Endodermal cell (in vitro differentiated cells): ENCODE results near the gene MAVS. TPM values are rescaled to one million over a fixed set of nuclear protein-coding genes. Genes with fewer than 3 reads are reported as not detected.

Source experiments
- DNase-seq: peaks from one replicate; pipeline ENCODE4 v3.0.0-alpha.2; 2017
- H3K27ac ChIP-seq: 2 replicates; pipeline ENCODE4 v1.5.1; 2013; ENCODE audit warnings: mild to moderate bottlenecking, low read depth, low read length, moderate library complexity
- H3K27me3 ChIP-seq: 2 replicates; pipeline ENCODE4 v1.6.1; 2013; ENCODE audit warnings: mild to moderate bottlenecking, low read length, moderate library complexity; ENCODE audit not compliant: insufficient read depth, control insufficient read depth, poor library complexity, severe bottlenecking
- H3K36me3 ChIP-seq: 2 replicates; pipeline ENCODE4 v1.7.0; 2013; ENCODE audit warnings: mild to moderate bottlenecking, low read length, moderate library complexity; ENCODE audit not compliant: control insufficient read depth, insufficient read depth
- H3K4me1 ChIP-seq: one replicate; pipeline ENCODE4 v1.7.0; 2013; ENCODE audit warnings: low read length; ENCODE audit not compliant: control insufficient read depth, insufficient read depth
- H3K4me3 ChIP-seq: 2 replicates; pipeline ENCODE4 v1.5.1; 2013; ENCODE audit warnings: mild to moderate bottlenecking, low read length, moderate library complexity
- H3K9ac ChIP-seq: 2 replicates; pipeline ENCODE4 v1.6.1; 2013; ENCODE audit warnings: mild to moderate bottlenecking, low read length, moderate library complexity; ENCODE audit not compliant: poor library complexity, severe bottlenecking; ENCODE audit errors: extremely low read depth
- H3K9me3 ChIP-seq: 2 replicates; pipeline ENCODE4 v1.6.1; 2013; ENCODE audit warnings: mild to moderate bottlenecking, low read length, moderate library complexity; ENCODE audit not compliant: control insufficient read depth
- H3K27ac Mint-ChIP-seq: 2 replicates; pipeline ENCODE4 v1.8.0; 2020; ENCODE audit warnings: mixed read lengths
- H3K27me3 Mint-ChIP-seq: 2 replicates; pipeline ENCODE4 v1.8.0; 2021; ENCODE audit warnings: mild to moderate bottlenecking, mixed read lengths; ENCODE audit not compliant: insufficient read depth
- H3K36me3 Mint-ChIP-seq: 2 replicates; pipeline ENCODE4 v1.8.0; 2020; ENCODE audit warnings: low read depth, mixed read lengths
- H3K4me1 Mint-ChIP-seq: 2 replicates; pipeline ENCODE4 v1.8.0; 2020; ENCODE audit warnings: mixed read lengths
- H3K4me3 Mint-ChIP-seq: 2 replicates; pipeline ENCODE4 v1.8.0; 2020; ENCODE audit warnings: mild to moderate bottlenecking, moderate library complexity, mixed read lengths
- H3K9me3 Mint-ChIP-seq: 2 replicates; pipeline ENCODE4 v1.8.0; 2020; ENCODE audit warnings: mild to moderate bottlenecking, mixed read lengths
- WGBS, 2 experiments: methylation state at CpG; one replicate each; pipeline versions ENCODE4 v1.1.5 to v1.1.7; 2013; ENCODE audit warnings: missing lambda C conversion rate in 2 of 2, mixed read lengths in 1 of 2; ENCODE audit not compliant: insufficient coverage in 1 of 2, insufficient read length in 1 of 2; 5-methylcytosine and 5-hydroxymethylcytosine counted together
- total RNA-seq, 2 donors: library from RNA; stranded (reverse); fragmentation: NEBNext Ultra II Directional in 1 of 2; extraction: Animal tissue kit (Norgen Biotek cat#: 25700) in 1 of 2; gene quantifications; 2 replicates in 1 of 2; 3 replicates in 1 of 2; pipeline ENCODE4 v1.2.1, GENCODE V29; 2021
- TF ChIP-seq, protein P1 (sequence below): fragments of 200-600 bp; sonication (generic); conservative IDR thresholded peaks from 2 replicates; pipeline ENCODE4 v1.5.0; 2021; ENCODE audit warnings: antibody characterized with exemption, mild to moderate bottlenecking

The MAVS gene
- total RNA-seq, 2 donors from 2014 or later = 43.1 to 43.2 TPM

DNA sequence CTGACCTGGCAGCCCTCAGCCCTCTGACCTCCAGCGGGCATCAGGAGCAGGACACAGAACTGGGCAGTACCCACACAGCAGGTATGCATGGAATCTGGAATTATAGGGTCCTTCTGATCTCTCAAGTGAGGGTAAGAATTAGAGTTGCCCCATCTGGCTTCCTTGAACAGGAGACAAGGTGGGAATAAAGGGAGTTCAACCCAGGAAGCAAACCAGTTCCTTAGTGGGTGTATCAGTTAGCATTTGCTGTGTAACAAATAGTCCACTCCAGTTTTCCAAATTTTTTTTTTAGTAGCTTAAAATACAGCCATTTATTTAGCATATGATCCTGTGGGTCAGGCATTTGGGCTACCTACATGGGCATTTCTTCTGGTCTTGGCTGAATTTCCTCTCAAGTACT is 15.7 kb downstream of the MAVS start:
- no peak for DNase-seq
- Histone ChIP-seq H3K4me1 (no peaks in the 10 kb centered on the region), H3K27ac (no peak overlapping the region), H3K4me3 (no peak overlapping the region), H3K27me3 (no peaks in the 10 kb centered on the region), H3K9ac (no peak overlapping the region), H3K36me3 (peaks cover 55% of the 10 kb centered on the region), H3K9me3 (peaks cover 14% of the 10 kb centered on the region)
- peaks cover 4% of the 10 kb centered on the region for H3K9me3 Mint-ChIP-seq
- TF ChIP-seq, protein P1, sequence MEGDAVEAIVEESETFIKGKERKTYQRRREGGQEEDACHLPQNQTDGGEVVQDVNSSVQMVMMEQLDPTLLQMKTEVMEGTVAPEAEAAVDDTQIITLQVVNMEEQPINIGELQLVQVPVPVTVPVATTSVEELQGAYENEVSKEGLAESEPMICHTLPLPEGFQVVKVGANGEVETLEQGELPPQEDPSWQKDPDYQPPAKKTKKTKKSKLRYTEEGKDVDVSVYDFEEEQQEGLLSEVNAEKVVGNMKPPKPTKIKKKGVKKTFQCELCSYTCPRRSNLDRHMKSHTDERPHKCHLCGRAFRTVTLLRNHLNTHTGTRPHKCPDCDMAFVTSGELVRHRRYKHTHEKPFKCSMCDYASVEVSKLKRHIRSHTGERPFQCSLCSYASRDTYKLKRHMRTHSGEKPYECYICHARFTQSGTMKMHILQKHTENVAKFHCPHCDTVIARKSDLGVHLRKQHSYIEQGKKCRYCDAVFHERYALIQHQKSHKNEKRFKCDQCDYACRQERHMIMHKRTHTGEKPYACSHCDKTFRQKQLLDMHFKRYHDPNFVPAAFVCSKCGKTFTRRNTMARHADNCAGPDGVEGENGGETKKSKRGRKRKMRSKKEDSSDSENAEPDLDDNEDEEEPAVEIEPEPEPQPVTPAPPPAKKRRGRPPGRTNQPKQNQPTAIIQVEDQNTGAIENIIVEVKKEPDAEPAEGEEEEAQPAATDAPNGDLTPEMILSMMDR = no peak
- H3K27ac Mint-ChIP-seq = no peak overlapping the region
- H3K4me3 Mint-ChIP-seq = no peak overlapping the region
- no peaks in the 10 kb centered on the region for H3K4me1 Mint-ChIP-seq
- H3K27me3 Mint-ChIP-seq = no peaks in the 10 kb centered on the region
- 86 to 95% methylated on average over 1 of the region's 1 CpG for WGBS, 2 experiments
- peaks cover 76% of the 10 kb centered on the region for H3K36me3 Mint-ChIP-seq

DNA sequence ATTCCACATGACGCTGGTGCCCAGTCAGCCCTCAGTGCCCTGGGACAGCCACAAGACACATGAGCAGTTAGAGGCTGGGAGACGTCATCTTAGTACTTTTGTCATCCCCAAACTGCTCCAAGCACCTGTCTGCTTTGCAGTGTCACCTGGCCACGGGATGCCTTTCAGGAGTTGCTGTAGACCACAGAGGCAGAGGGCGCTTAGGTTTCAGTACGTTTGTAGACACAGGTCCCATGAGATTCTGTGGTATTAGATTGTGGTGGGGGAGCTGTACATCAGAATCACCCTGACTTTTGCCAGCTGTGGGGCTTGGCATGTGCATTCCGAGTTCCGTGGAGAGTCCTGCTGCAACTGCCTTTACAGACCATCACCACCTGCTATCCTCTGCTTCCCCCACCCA is 16.7 kb downstream of the MAVS start:
- Mint-ChIP-seq H3K4me3 (no peak overlapping the region), H3K36me3 (peaks cover 74% of the 10 kb centered on the region), H3K27me3 (no peaks in the 10 kb centered on the region), H3K27ac (no peak overlapping the region), H3K9me3 (peaks cover 4% of the 10 kb centered on the region), H3K4me1 (no peaks in the 10 kb centered on the region)
- H3K4me1 ChIP-seq = no peaks in the 10 kb centered on the region
- peaks cover 50% of the 10 kb centered on the region for H3K36me3 ChIP-seq
- H3K9me3 ChIP-seq = peaks cover 14% of the 10 kb centered on the region
- H3K27me3 ChIP-seq = no peaks in the 10 kb centered on the region
- H3K27ac ChIP-seq = no peak overlapping the region
- WGBS, 2 experiments = 98 to 100% methylated on average over 4 to 7 of the region's 7 CpGs
- H3K4me3 ChIP-seq = no peak overlapping the region
- DNase-seq = no peak
- no peak overlapping the region for H3K9ac ChIP-seq
- TF ChIP-seq, protein P1 = no peak

DNA sequence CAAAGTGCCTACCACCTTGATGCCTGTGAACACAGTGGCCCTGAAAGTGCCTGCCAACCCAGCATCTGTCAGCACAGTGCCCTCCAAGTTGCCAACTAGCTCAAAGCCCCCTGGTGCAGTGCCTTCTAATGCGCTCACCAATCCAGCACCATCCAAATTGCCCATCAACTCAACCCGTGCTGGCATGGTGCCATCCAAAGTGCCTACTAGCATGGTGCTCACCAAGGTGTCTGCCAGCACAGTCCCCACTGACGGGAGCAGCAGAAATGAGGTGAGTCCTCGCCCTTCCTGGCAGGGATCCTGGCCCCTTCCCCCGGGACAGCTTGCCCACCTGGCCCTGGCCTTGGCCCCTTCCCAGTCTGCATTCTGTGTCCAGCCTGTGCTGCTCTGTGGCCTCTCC is 17.9 kb downstream of the MAVS start:
- H3K4me1 Mint-ChIP-seq = no peaks in the 10 kb centered on the region
- no peak overlapping the region for H3K4me3 ChIP-seq
- H3K9me3 ChIP-seq = peaks cover 14% of the 10 kb centered on the region
- no peak overlapping the region for H3K27ac ChIP-seq
- DNase-seq = no peak
- peaks cover 50% of the 10 kb centered on the region for H3K36me3 ChIP-seq
- peaks cover 63% of the 10 kb centered on the region for H3K36me3 Mint-ChIP-seq
- no peaks in the 10 kb centered on the region for H3K27me3 ChIP-seq
- no peak overlapping the region for H3K4me3 Mint-ChIP-seq
- H3K27ac Mint-ChIP-seq = no peak overlapping the region
- no peak overlapping the region for H3K9ac ChIP-seq
- H3K9me3 Mint-ChIP-seq = peaks cover 4% of the 10 kb centered on the region
- TF ChIP-seq, protein P1 = no peak
- no peaks in the 10 kb centered on the region for H3K4me1 ChIP-seq
- WGBS, 2 experiments = 91 to 98% methylated on average over 5 of the region's 5 CpGs
- no peaks in the 10 kb centered on the region for H3K27me3 Mint-ChIP-seq
